Hematopoietic multipotent progenitor cell treated with erythropoietin and hydrocortisone succinate and interleukin-3 and kit ligand, for 17 days (in vitro differentiated cells): ENCODE measurements around the gene PAX3.

Experiments used
- DNase-seq: peaks from one replicate; pipeline ENCODE4 v3.0.0-alpha.2; 2015; ENCODE audit warnings: low spot score

Gene PAX3

DNA sequence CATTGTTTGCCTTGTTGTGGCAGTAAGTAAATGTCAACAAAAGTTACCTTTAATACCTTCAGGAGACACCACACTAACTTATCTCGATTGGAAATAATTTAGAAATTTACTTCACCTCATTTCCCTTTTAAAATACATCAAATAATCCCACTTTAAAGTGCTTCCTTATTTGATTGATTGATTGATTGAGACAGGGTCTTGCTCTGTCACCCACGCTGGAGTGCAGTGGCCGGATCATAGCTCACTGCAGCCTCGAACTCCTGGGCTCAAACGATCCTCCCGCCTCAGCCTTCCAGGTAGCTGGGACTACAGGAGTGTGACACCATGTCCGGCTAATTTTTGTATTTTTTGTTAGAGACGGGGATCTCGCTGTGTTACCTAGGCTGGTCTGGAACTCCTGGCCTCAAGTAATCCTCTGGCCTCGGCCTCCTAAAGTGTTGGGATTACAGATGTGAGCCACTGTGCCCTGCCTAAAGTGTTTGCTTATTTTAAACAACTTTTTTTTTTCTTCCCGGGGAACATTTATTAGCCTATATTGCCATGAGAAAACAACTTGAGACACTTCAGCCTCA lies 12.0 kb upstream of the PAX3 start:
- DNase-seq = no peak

DNA sequence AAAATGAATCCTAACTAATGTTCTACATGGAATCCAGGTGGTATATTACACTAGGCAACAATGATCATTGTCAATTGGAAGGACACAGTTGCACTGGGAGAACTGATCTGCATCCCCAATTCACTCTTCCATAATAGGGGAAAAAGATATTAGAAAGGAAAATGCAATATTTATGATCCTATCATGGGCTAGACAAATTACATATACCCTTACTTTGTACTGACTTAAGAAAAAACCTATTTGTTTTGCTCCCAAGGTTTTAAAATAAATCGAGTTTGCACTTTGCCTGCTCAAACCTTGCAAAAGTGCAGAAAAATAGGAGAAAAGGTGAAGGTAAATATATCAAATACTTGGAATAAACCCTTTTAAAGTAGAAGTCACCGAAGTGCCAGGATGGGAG lies 11.0 kb upstream of the PAX3 start:
- no peak for DNase-seq

DNA sequence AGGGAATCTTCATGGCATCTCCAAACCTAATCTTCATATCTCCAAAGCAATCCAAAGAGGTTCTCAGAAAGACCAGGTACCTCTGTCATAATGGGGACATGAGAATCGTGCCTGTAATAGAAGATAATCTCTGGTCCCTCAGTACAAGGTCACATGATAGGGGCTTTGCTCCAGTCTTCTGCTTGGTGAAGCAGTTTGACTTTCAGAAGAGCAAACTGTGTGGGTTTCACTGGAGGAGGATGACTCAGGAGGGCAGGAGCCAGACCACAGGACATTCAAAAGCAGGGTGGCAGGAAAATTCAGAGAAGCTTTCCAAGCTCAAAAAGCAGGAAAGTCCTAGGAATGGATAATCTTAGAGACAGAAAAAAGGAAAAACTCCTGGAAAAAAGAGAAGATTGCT lies 10.6 kb upstream of the PAX3 start:
- DNase-seq = no peak

DNA sequence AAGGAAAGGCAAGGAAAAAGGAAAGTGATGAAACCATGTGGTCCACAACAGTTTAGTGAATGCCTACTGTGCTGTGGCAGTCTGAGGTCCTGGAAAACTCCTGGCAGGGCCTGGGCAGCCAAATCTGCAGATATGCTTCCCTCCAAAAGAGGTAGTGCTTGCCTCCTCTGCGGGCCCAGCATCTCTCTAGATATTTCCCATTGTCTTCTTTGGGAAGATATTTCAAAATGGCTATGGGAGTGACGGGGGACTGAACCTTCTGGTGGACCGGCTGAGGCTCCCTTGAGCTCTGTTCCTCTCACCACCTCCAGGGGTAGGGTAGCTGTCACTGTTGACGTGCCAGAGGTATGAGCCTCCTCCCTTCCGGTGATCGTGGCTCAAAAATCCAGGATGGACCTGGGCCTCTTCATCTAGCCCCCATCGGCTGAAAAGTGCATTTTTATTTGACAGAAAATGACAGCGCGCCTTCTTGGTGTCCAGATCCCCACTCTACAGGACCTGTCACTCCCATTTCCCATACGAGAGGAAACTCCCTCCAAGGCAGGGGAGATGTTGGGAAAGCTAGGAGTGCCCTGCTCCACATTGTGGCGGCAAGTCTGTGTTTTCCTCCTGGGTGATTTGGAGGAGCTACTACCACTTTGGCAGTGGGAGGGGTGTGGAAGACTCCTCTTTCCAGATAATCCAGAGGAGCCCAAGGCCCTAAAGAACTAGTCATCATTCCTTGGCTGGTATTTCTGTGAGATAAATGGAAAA lies 9.4 kb upstream of the PAX3 start:
- no peak for DNase-seq

DNA sequence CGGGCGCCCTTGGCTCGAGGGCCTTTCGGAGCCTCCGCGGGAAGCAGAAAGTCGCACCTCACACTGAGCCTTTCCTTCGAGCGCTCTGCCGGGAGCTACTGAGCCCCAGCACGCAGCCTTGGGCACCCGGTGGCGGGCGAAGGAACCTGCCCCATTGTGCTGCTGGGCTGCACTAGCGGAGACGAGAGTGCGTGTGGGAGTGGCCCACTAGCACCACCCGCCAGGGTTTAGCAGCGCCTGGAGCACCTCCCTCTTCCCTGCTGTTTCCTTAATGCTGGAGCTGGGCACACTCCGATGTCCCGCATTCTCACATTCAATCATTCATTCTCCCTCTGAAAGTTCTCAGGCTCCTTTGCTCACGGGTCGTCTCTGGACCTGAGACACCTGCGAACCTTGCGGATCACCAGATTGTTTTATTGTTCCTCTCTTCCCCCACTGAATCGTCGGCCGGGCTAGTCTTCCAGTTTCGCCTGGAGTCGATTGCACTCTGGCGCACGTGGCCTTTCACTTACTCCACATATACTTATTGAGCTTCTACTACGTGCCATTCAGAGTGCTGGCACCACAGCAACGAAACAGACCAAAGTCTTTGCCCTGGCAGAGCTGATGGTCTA lies 8.5 kb upstream of the PAX3 start:
- no peak for DNase-seq

DNA sequence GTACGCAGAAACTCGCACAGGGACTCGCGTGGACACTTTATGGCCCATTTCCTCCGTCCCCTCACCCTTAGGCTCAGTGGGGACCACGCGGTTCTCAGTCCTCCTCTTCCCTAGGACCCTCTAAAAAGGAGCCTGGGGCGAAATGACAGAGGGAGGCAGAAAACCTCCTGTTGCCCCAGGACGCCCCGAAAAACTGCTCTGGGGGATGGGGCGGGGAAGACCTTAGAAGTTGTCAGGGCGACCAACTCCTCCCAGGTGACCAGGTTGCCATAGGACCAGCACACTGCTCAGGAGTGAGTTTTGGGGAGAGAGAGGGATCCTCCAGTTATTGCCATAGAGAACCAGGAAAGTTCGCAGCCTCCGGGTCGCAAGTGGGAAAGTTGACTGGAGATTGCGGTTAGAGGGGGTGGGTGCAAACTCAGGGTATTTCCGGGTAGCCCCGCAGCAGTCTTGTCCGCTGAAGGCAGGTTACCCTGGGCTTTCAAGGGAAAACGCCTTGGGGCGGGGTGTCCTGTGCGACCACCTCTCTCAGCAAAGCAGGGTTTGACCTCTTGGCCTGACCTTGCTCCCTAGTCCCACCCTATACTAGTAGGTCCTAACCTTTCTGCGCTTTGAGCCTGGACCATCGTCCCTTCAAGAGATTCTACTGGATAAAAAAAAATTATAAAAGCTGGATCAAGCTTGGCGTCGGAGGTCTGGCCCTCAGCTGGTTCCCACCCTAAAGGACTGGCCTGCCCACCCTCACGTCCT lies 7.8 kb upstream of the PAX3 start:
- no peak for DNase-seq

DNA sequence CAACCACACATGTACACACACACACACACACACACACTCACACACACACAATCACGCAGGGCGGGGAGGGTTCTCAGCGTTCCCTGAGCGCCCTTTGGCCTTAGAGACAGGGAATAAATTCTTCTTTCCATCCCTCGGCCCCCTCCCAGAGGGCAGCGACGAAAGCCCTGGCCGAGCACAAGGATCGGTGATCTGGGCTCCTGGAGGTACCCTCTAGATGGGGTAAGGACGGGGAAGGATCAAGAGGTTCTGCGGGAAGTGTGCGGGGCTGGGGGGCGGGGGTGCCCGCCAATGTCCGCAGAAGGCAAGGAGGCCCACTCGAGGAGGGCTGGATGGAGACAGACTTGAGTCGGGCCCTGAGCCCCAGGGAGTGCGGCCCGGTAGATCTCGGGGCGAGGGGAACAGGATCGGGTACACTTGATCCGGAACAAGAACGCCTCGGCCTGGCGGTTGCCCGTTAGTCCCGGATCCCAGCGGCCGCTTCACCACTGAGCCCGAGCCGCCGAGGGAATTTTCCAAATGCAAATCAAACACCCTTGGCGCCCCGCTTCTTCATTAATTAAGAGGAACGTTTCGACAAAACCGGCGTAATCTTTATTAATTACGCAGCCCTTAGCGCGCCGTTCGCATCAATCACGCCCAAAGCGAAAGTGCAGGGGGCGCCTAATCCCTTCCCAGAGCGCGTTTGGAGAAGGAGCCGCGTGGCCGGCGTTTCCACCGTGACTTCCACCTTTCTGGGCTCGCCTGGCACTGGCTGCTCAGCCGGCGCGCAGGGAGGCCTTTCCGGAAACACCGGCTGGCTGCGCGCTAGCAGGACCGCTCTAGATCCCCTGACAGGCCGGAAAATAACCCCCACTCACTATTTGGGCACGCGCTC lies 7.0 kb upstream of the PAX3 start:
- no peak for DNase-seq

DNA sequence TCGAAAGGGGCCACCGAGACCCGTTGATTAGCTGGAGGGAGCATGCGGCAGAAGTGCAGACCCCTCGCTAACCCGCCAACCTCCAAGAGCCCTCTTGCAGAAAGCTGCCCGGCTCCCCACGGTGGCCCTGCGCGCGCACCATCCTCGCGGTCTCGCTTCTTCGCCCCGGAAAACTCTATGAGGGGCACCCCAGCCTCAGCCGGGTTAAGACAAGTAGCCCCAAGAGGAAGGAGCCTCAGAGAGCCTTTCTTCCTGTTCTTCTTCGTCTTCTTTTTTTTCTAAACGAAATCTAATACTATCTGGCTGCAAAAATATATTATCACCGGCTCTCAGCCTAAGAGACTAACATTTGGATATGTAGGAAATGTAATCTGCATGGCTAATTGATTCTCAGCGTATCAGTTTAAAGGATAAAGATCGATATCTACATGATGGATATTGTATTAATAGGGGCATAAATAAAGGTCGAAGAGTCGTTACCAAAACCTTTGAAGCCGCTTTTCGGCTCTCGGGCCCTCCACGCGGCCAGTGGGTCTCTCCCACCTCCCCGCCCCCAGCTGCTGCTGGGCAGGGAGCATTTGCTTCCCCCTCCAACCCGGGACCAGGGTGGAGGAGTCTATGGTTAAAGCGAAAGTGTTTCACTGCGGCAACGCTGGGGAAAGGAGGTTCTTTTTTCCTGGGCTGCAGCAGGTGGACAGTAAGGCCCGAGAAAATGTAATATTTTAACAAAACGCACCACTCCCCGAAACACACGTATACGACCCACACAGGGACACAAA lies 6.1 kb upstream of the PAX3 start:
- DNase-seq = no peak

DNA sequence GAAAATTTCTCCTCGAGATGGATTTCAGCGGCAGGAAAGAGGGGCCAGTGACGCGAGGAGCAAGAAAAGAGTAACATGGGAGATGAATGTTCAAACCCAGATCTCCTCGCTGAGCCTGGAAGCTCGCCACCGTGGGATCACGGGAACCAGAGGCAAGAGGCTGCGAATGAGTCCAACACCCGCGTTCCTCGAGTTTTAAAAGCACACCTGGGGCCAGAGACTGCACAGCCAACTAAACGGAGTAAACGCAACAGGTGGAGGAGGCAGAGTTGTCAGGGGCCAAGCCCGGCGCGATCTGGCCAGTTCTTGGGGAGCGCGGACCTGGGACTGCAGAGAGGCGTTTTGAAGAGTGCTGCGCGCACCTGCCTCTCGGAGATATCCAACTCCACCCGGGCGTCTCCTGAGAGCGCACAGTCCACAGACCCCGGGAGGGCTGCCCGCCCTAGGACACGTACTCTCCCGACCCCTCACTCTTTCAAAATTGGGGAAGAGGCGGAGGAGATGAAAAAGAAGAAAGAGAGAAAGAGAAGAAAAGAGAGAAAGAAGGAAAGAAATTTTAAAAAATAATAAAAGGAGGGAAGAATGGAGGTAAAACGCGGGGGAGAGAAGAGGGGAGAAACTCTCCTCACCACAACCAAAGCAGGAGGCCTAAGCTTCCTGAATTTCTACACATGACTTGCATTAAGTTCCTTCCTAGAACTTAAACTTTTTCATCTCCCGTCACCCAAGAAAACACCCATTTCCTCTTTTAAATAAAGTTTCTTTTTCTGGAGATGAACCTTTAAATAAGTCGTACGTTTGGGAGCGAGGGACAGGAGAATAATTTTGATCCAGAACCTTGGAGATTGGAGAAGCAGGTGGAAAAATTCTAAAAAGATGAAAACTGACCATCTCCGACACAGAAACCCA lies 5.3 kb upstream of the PAX3 start:
- DNase-seq = no peak

DNA sequence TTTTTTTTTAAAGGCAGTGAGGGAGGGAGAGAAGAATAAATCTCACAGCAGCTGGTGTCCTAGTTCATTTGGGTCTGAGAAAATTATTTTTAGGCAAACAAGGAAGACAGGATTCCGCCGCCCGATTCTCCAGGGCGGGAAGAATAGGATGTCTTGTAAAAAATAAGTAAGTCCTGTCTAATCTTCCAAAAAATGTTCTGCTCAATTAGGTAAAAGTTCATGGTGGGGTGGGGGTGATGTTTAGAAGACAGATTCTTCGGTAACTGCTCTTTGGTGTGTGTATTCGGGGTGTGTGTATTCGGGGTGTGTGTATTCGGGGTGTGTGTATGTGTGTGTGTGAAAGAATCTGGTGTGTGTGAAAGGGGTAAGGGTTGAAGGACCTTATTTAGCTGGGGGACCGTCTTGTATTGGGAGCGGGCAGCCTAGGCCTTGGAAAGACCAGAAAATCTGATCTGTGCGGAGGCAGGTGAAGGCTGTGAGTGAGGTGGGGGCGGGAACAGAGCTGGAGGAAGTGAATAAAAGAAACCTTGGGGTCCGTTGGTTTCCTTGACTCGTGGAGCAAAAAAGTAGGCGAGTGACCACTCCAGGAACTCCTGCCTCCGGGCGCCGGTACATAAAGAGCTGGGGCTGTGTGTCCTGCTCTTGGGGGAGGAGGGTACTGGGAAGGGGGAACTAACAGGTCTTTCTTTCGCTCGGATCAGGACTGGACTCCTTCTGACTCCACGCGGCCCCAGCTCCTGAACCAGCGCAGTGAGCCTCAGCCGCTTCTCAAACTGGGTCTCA lies 4.4 kb upstream of the PAX3 start:
- DNase-seq = no peak

DNA sequence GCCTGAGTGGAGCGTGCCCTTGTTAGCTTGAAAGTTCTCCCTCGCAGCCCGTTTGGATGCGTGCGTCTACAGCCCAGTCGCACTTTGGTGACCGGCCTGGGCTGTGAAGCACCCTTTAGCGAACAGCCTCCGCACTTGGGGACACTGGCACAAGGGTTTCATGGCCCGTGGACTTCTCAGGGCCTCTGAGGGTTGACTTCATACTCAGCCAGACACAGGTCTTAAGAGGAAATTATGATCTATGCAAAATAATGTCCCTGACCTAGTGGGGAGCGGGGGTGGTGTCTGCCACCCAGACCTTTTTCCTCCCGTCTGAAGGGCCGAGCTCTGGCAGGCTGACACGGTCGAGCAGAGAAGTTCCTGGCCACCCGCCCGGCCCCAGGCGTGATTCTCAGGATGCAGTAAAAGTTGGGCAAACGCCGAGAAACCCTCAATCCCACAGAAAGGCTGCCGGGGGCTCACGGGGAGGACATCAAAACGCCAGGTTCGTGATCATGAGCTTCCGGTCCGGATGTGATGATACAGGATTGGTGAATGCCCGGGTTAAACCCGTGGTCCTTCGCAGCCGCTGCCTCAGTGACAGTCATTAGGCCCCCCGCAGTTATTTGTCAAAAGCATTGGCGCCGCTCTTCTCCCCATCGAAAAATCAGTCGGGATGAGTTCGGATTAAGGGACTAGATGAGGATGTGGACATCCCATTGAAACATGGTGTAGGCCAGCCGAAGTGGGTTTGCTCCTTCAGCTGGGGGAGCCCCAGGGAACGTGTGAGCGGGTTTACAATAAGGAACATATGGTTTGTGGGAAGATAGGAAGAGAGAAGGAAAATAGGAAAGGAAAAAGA lies 3.6 kb upstream of the PAX3 start:
- DNase-seq = no peak

DNA sequence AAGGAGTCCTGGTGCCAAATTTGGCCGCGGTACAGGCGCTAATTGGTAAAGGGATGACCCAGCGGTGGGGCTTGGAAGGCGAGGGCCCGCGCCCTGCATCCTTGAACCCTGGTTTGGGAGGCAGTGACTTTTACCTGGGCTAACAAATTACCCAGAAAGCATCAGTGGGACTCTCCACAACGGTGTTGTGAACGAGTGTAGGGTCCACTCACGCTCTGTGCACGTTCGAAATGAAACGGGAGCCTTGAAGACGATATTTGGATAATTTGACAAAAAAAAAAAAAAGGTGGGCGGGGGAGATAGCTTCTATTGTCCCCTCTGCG lies 3.0 kb upstream of the PAX3 start:
- DNase-seq = no peak

DNA sequence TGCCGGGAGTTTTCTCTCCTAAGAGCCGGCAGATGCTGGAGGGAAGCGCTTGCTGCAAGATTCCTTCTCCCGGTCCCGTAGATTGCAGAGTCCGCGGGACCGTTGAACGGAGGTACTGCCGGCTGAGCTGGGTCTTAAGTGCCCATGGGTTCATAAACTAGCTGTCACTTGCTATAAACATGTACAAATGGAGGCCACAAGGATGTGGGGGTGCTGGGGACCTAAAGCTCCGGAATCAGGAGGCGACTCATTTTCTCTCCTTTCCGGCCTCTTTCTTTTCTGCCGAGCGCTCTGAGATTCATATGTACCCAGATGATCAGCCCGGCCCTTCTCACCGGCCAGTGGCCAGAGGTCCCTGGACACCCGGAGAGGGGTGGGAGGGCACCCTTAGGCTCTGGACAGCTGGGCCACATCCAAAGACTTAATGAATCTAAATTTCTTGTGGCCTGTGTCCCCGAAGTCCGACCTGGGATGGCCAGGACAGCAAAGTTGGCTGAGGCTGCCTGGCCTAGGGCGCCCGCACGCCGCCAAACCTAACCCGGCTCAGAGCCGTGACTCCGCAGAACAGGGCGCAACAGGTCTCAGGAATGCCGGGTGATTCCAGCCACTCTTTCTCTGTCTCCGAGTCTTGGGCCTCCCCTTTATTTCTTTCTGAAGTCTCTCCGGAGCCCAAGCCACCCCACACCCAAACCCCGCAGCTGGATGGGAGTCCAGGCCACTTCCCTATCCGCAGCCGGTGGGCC lies 2.4 kb upstream of the PAX3 start:
- DNase-seq = no peak

DNA sequence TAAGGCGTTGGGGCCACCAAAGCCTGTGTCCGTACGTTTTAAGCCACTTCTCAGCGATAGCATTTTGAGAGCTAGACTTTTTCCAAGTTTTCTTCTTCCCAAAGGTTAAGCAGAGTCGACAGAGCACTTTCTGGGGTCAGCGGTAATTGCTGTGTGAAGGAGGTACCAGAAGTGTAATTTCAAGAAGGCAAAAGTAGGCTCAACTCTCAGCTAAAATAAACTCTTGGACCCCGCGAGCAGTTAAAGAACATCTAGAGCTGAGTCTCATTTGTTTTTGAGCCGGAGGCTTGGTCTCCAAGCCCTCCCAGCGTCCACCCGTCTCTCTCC lies 1.9 kb upstream of the PAX3 start:
- DNase-seq = no peak

DNA sequence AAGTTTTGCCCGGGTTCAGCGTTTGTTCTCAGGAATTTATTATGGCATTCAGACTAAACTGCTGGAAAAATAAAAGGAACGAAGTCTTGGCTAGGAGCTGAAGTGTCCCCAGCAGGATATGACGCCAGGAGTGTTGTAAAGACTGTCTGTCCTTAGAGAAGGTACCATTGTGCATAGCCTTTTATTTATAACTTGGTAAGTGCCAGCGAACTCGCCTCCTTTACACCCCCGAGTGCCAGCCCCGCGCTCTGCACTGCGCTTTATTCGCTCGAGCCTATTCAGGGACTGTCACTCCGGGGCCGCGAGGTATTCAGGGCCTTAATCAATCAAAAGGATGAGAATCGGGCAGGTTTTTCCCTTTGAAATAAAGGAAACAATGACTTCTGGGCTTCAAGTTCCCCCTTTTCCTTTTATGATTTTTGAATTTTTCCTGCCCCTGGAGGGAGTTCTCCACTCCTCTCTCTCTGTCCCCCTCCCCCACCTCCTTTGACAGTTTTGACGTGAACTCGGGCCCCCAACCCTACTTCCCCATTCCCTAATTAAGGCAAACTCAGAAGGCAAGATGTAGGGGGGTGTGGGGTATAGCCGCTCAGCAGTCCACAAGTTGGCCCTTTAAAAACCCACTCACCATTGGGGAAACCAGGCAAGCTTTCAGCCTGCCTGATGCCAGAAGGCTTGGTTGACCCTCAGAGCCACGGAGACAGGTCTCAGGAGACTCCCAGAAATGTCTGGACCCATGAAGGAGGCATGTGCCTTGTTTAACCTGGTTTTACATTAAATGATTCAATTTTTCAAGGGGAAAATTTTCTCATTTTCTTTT lies 1.3 kb upstream of the PAX3 start:
- no peak for DNase-seq

DNA sequence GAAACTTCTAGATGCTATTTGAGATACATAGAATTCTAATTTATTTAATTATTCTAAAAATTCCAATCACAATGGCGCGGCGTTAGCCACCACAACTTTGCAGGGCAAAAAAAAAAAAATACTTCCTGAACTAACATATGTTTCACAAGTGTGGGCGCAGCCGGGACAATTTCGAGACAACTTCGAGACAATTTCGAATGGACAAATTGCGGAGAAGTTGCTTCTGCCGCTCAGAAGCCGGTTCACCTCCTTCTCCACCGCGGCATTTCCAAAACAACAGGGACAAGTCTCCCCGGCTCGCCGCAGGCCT lies 842 bp downstream of the PAX3 start:
- DNase-seq = no peak

DNA sequence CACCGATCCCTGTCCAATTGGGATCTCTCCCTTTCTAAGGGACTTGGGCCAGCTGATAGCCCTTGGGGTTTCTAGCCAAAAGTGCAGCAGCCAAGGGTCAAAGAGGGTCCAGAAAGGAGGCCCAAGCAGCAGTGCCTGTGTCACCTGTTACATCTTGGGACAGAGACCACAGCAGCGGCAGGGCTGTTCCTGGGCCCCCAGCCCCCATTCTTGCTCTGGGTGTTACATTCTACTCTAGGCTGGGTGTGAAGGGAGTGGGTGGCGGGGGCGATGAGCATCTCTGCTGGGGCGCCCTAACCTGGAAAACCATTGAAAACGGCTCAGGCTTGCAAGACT lies 1.2 kb downstream of the PAX3 start:
- DNase-seq = no peak
